Testis (tissue), 3 donors: ENCODE measurements around the gene MT1F. TPM values are rescaled to one million over a fixed set of nuclear protein-coding genes. Genes with fewer than 3 reads are reported as not detected.

Experiments
- DNase-seq: peaks from one replicate; pipeline ENCODE4 v3.0.0-alpha.2; 2019
- H3K27ac ChIP-seq, 2 donors: fragments of 200-600 bp; sonication (generic); one replicate each; pipeline ENCODE4 v1.5.1; 2019
- H3K27me3 ChIP-seq: fragments of 200-600 bp; sonication (generic); one replicate; pipeline ENCODE4 v1.5.1; 2019
- H3K36me3 ChIP-seq: fragments of 200-600 bp; sonication (generic); one replicate; pipeline ENCODE4 v1.5.1; 2017; ENCODE audit warnings: low read depth; ENCODE audit errors: missing control alignments
- H3K4me1 ChIP-seq: fragments of 200-600 bp; sonication (generic); one replicate; pipeline ENCODE4 v1.5.1; 2019
- H3K4me3 ChIP-seq, 2 donors: fragments of 200-600 bp; sonication (generic); one replicate each; pipeline ENCODE4 v1.5.1; 2017 to 2019
- H3K9me3 ChIP-seq: fragments of 200-600 bp; sonication (generic); one replicate; pipeline ENCODE4 v1.5.1; 2017
- POLR2A ChIP-seq: fragments of 450-650 bp; IDR thresholded peaks from one replicate; pipeline ENCODE4 v1.6.1; 2017; ENCODE audit warnings: antibody characterized with exemption, mild to moderate bottlenecking, moderate library complexity
- WGBS, 2 donors: methylation state at CpG; one replicate each; pipeline ENCODE4 v1.1.5; 2018; 5-methylcytosine and 5-hydroxymethylcytosine counted together
- intact Hi-C: fragments of 100-400 bp; cut with DNase I; formaldehyde crosslinking; loops from one replicate; pipeline ENCODE4 v1.15.1; 2023; ENCODE audit warnings: low total_unique reads
- polyA plus RNA-seq: library from polyadenylated mRNA; stranded (reverse); fragments of 350-450 nt; fragmentation: Illumina TruSeq; extraction: RNeasy Lipid Tissue Mini Kit (QIAGEN cat#74804); gene quantifications from one replicate; pipeline ENCODE4 v1.2.3, GENCODE V29; 2014; ENCODE audit warnings: low read depth, low replicate concordance; ENCODE audit not compliant: insufficient read depth
- total RNA-seq, 2 donors: library from RNA; depleted of rRNA; stranded (reverse); fragments of >200 nt; gene quantifications; one replicate each; pipeline ENCODE4 v1.2.3, GENCODE V29; 2016
- TF ChIP-seq, protein P1 (sequence below), 3 experiments: fragments of 450-650 bp in 2 of 3; fragments of 200-600 bp in 1 of 3; sonication (generic) in 1 of 3; IDR thresholded peaks; one replicate each; pipeline ENCODE4 v1.5.1; 2016 to 2019; ENCODE audit warnings: antibody characterized with exemption in 3 of 3, mild to moderate bottlenecking in 2 of 3, moderate library complexity in 1 of 3

The MT1F gene
- total and polyA plus RNA-seq, 3 donors from 2014 or later, result 3.6 to 15.4 (median 8.1) TPM

DNA sequence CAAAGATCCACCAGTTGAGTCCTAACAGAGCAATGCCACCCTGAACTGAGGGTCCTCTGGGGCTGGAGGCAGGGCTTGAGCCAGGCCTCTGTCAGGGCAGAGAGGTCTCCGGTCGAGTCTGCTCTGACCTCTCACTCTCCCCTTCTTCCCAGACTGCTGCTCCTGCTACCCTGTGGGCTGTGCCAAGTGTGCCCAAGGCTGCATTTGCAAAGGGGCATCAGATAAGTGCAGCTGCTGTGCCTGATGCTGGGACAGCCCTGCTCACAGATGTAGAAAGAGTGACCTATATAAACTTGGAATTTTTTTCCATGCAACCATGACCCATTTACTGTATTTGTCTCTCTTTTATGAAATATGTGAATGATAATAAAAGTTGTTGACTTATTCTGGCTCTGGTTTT is 8.5 kb upstream of the MT1F start:
- Histone ChIP-seq H3K4me3 (no peak overlapping the region), H3K27me3 (no peaks in the 10 kb centered on the region), H3K4me1 (no peaks in the 10 kb centered on the region), H3K27ac (no peak overlapping the region), H3K9me3 (no peaks in the 10 kb centered on the region), H3K36me3 (no peaks in the 10 kb centered on the region)
- 91 to 100% methylated on average over 2 of the region's 2 CpGs for WGBS, 2 donors
- no peak for DNase-seq
- intact Hi-C loops, result no loop called here
- TF ChIP-seq POLR2A, result no peak
- TF ChIP-seq, protein P1, sequence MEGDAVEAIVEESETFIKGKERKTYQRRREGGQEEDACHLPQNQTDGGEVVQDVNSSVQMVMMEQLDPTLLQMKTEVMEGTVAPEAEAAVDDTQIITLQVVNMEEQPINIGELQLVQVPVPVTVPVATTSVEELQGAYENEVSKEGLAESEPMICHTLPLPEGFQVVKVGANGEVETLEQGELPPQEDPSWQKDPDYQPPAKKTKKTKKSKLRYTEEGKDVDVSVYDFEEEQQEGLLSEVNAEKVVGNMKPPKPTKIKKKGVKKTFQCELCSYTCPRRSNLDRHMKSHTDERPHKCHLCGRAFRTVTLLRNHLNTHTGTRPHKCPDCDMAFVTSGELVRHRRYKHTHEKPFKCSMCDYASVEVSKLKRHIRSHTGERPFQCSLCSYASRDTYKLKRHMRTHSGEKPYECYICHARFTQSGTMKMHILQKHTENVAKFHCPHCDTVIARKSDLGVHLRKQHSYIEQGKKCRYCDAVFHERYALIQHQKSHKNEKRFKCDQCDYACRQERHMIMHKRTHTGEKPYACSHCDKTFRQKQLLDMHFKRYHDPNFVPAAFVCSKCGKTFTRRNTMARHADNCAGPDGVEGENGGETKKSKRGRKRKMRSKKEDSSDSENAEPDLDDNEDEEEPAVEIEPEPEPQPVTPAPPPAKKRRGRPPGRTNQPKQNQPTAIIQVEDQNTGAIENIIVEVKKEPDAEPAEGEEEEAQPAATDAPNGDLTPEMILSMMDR (IDR thresholded peaks at IDR 0.05), result no peak

DNA sequence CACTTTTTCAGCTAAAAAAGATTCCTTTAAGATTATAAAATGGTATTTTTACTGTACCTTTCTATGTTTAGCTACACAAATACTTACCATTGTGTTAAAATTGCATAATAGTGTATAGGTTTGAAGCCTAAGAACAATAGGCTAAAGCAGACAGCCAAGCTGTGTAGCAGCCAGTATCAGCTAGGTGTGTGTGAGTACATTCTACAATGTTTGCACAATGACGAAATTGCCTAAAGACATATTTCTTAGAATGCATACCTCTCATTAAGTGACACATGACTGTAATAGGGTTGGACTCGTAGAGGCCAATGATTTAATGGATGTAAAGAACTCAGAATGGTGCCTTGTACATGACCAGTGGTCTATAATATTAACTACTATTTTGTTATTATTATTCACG is 7.9 kb upstream of the MT1F start:
- Histone ChIP-seq H3K4me3 (no peak overlapping the region), H3K4me1 (no peaks in the 10 kb centered on the region), H3K9me3 (no peaks in the 10 kb centered on the region), H3K36me3 (no peaks in the 10 kb centered on the region), H3K27me3 (no peaks in the 10 kb centered on the region), H3K27ac (no peak overlapping the region)
- intact Hi-C loops, result no loop called here
- TF ChIP-seq, protein P1 (IDR thresholded peaks at IDR 0.05), result no peak
- TF ChIP-seq POLR2A, result no peak
- 92 to 93% methylated on average over 3 of the region's 3 CpGs for WGBS, 2 donors
- DNase-seq, result no peak

DNA sequence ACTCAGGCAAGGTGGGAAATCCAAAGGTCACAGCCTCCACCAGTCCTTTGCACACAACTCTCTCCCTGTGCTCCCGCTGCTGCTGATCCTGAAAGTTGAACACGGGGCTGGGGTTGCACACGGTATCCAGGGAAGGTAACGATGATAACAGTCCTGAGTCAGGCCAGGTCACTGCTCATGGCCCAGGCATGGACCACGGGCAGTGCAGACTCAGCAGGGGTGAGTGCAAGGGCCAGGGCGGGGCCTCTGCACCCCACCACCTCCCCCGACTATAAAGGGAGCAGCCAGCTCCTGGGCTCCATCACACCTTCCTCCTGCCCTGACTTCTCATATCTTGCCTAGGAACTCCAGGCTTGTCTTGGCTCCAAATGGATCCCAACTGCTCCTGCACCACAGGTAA is 6.2 kb upstream of the MT1F start, which contains the start of gene MT1B:
MT1B (plus strand) TSS at position 301 of the 400 bp plus-strand sequence; CDS start at position 369, 68 bp downstream.
- WGBS, 2 donors, result 76 to 82% methylated on average over 5 to 7 of the region's 7 CpGs
- no peak for DNase-seq

DNA sequence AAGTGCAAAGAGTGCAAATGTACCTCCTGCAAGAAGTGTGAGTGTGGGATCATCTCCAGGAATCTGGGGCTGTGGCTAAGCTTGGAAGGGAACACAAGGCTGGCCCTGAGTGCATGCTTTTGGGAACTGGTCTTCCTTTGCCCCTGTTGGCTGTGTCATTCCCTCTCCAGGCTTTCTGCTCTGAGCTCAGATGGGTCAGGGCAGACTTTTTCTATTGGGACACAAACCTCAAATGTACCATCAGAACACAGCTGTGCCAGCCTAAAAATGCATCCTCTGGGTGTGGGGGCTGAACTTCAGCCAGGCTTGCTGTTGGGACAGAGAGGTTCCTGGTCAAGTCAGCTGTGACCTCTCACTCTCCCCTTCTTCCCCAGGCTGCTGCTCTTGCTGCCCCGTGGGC is 5.2 kb upstream of the MT1F start:
- TF ChIP-seq, protein P1 (IDR thresholded peaks at IDR 0.05), result no peak
- TF ChIP-seq POLR2A, result no peak
- Histone ChIP-seq H3K36me3 (no peaks in the 10 kb centered on the region), H3K27ac (no peak overlapping the region), H3K9me3 (no peaks in the 10 kb centered on the region), H3K27me3 (no peaks in the 10 kb centered on the region), H3K4me3 (no peak overlapping the region), H3K4me1 (no peaks in the 10 kb centered on the region)
- DNase-seq, result no peak
- intact Hi-C loops, result no loop called here
- WGBS, 2 donors, result 86 to 88% methylated on average over 1 of the region's 1 CpG

More for the DNA sequence above, 6.2 kb upstream of the MT1F start, which contains the start of gene MT1B:
- no peak within 1 kb of the TSS for H3K27ac ChIP-seq
- H3K9me3 ChIP-seq, result no peaks in the 10 kb centered on the region
- intact Hi-C loops, result no loop called here
- H3K4me1 ChIP-seq, result no peaks in the 10 kb centered on the region
- no peak within 1 kb of the TSS for H3K4me3 ChIP-seq
- H3K27me3 ChIP-seq, result no peaks in the 10 kb centered on the region
- TF ChIP-seq, protein P1 (IDR thresholded peaks at IDR 0.05), result no peak
- TF ChIP-seq POLR2A, result no peak
- H3K36me3 ChIP-seq, result no peaks in the 10 kb centered on the region

DNA sequence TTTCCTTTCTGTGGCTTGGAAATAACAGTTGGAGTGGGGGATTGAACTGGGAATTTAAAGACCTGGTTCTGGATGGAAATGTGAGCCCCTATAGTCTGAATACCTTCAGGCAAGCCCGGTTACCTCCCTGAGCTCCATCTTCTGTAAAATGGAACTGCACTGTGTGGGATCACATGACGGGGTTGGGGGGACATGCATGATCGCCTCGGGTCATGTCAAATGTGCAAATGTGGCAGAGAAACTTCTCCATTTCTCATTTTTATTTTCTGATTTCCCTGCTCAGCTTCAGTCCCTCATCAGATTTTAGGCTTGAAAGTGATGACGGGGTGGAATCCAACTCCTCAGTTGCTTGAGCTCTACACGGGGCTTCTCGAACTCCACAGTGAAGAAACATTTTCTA is 4.5 kb upstream of the MT1F start:
- H3K4me3 ChIP-seq, result no peak overlapping the region
- TF ChIP-seq POLR2A, result no peak
- TF ChIP-seq, protein P1 (IDR thresholded peaks at IDR 0.05), result no peak
- no peak overlapping the region for H3K27ac ChIP-seq
- H3K27me3 ChIP-seq, result no peaks in the 10 kb centered on the region
- no peaks in the 10 kb centered on the region for H3K36me3 ChIP-seq
- H3K9me3 ChIP-seq, result no peaks in the 10 kb centered on the region
- no peak for DNase-seq
- intact Hi-C loops, result no loop called here
- no peaks in the 10 kb centered on the region for H3K4me1 ChIP-seq
- 84 to 91% methylated on average over 7 of the region's 7 CpGs for WGBS, 2 donors
